ENCODE data around the gene PPM1F.

PPM1F gene

DNA sequence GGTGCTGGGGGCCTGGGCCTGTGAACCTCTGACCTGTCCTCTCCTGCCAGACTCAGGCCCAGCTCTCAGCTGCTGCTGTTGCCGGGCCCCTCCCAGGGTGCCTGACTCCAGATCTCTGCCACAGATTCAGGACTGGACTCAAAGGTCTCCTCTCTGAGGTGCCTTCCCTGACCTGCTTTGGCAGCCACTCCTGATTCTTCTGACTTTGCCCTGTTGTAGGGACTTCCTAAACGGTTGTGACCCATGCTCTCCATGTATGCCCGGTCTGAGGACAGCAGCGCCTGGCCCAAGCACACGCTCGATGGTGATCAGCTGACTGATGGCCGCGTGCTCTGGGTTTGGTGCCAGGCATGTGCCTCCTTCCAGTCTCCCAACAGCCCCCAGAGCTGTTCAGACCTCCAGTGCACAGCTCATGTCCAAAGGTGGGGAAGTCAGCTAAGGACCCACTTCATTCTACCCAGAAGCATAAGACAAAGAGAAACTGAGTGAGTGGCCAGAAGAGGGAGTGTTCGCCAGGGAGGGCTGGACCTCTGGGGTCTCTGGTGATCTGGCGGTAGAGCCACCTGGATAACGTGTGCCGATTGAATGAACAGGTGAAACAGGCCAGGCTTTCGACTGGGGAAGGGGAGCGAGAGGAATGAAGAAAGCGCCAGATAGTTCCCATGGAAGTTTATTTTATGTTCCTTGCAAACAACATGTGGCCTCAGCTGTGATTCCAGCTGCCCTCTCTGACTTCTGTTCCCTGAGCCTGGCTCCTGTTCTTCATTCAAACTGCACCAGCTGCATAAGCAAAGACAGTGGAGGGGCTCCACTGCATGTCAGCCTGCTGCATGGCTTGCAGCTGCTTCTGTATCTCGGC lies 38.0 kb upstream of the PPM1F start:
- peaks cover 86% of the 10 kb centered on the region for H3K27me3 ChIP-seq (ENCODE audit: control insufficient read depth, insufficient read depth, low read length)
- H3K9ac ChIP-seq (ENCODE audit: low read depth, low read length), result no peak overlapping the region
- no peak overlapping the region for H3K4me3 ChIP-seq (ENCODE audit: low read depth, low read length)

DNA sequence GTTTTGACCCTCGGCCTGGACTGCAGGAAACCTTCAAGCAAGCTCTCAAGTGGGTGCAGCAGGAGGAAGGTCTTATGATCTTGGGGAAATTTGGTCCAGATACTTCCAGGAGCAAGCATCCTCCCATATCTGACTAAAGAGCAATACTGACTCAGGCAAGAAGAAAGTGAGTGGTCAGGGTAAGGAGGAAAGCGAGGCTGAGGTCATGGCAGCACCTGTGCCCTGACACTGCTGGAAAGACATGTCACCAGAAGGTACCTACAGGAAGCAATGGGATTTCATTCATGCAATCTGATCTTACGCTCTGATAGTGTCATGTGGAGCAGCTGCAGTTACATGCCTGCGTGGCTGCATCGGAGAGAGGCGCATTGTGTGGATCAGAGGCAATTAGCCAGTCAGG lies 36.4 kb upstream of the PPM1F start:
- Histone ChIP-seq H3K4me3 (ENCODE audit: low read depth, low read length) (no peak overlapping the region), H3K9ac (ENCODE audit: low read depth, low read length) (no peak overlapping the region), H3K36me3 (ENCODE audit: control insufficient read depth, insufficient read depth, low read length) (no peaks in the 10 kb centered on the region), H3K4me1 (ENCODE audit: control insufficient read depth, insufficient read depth, low read length) (no peaks in the 10 kb centered on the region), H3K9me3 (ENCODE audit: control insufficient read depth, insufficient read depth, low read length) (no peaks in the 10 kb centered on the region), H3K27me3 (ENCODE audit: control insufficient read depth, insufficient read depth, low read length) (peaks cover 77% of the 10 kb centered on the region), H3K27ac (ENCODE audit: low read depth, low read length) (no peak overlapping the region)

More for the DNA sequence above, 38.0 kb upstream of the PPM1F start:
- Histone ChIP-seq H3K27ac (ENCODE audit: low read depth, low read length) (no peak overlapping the region), H3K9me3 (ENCODE audit: control insufficient read depth, insufficient read depth, low read length) (no peaks in the 10 kb centered on the region), H3K4me1 (ENCODE audit: control insufficient read depth, insufficient read depth, low read length) (no peaks in the 10 kb centered on the region), H3K36me3 (ENCODE audit: control insufficient read depth, insufficient read depth, low read length) (no peaks in the 10 kb centered on the region)

DNA sequence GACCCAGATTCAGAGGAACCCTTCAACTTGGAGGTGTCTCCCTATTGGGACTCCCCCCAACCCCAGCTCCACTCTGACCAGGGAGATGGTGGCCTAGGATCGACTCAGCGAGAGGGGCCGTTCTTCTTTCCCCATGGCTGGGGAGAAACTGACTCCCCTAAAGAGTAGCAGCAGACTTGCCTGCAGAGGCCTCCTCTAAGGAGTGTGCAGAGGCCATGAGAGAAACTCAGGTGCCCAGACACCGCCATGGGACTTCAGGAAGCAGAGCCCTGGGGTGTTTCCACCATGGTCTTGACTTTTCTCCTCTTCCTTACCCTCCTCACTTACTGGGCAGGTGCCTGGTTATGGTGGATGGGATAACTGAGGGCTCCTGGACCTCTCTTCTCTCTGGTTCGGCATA lies 32.6 kb upstream of the PPM1F start:
- H3K27ac ChIP-seq (ENCODE audit: low read depth, low read length), result no peak overlapping the region
- H3K9me3 ChIP-seq (ENCODE audit: control insufficient read depth, insufficient read depth, low read length), result no peaks in the 10 kb centered on the region
- no peaks in the 10 kb centered on the region for H3K36me3 ChIP-seq (ENCODE audit: control insufficient read depth, insufficient read depth, low read length)
- H3K4me1 ChIP-seq (ENCODE audit: control insufficient read depth, insufficient read depth, low read length), result no peaks in the 10 kb centered on the region
- H3K27me3 ChIP-seq (ENCODE audit: control insufficient read depth, insufficient read depth, low read length), result peaks cover 40% of the 10 kb centered on the region
- no peak overlapping the region for H3K4me3 ChIP-seq (ENCODE audit: low read depth, low read length)
- no peak overlapping the region for H3K9ac ChIP-seq (ENCODE audit: low read depth, low read length)

DNA sequence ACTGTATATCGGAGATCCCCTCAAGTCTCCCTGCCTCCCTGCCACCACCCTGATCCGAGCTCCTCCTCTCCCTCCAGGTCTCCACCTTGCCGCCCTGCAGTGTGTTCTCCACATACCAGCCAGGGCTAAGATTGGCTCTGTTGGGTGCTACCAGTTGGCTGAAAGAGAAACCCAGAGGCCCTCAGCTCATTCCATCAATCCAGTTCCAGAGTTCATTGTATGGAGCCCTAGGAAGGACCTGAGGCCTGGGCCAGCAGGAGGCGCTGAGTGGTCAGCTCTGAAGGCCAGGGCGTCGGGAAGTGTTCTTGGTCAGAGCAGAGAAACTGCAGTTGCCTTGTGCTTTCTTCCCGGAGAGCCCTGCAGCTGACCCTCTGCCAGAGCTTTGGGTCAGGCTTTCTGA lies 32.1 kb upstream of the PPM1F start:
- H3K9ac ChIP-seq (ENCODE audit: low read depth, low read length), result no peak overlapping the region

DNA sequence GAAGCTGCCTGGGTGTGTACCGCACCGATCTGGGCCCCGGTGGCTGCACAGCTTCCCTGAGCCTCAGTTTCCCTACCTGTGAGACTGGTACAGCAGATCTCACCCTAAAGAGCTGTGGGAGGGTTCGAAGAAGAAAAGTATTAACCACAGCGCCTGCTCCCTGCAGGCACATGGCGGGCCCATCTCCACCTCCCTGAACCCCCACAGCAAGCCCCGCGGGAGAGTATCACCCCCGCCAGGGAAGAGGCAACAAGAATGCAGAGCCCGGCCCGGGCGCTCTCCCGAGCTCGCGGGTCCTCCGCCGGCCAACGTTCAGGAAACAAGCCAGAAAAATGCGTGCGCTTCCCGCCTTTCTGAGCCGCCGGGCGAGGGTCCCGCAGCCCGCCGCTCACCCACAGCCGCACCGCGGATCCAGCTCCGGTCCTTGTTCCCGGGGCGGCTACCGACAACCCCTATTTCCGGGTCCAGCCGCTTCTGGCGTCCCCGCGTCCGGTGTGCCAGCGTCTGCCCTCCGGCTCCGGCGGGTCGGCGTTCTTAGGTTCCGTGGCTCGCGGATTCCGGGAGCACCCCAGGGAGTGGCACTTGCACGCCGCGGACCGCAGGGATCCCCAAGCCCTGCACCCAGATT lies 29.8 kb upstream of the PPM1F start, which contains the start of gene TOP3B:
TOP3B (minus strand) TSS at position 450 of the 628 bp plus-strand sequence. CDS start 7,078 bp downstream, outside the sequence.
- H3K36me3 ChIP-seq (ENCODE audit: control insufficient read depth, insufficient read depth, low read length), result no peaks in the 10 kb centered on the region
- H3K9ac ChIP-seq (ENCODE audit: low read depth, low read length), result peak within 1 kb of the TSS; percentile 91
- H3K27ac ChIP-seq (ENCODE audit: low read depth, low read length), result peak within 1 kb of the TSS; percentile 67
- peaks cover 13% of the 10 kb centered on the region for H3K27me3 ChIP-seq (ENCODE audit: control insufficient read depth, insufficient read depth, low read length)
- H3K9me3 ChIP-seq (ENCODE audit: control insufficient read depth, insufficient read depth, low read length), result no peaks in the 10 kb centered on the region
- H3K4me1 ChIP-seq (ENCODE audit: control insufficient read depth, insufficient read depth, low read length), result no peaks in the 10 kb centered on the region
- H3K4me3 ChIP-seq (ENCODE audit: low read depth, low read length), result peak within 1 kb of the TSS; percentile 92

More for the DNA sequence above, 32.1 kb upstream of the PPM1F start:
- no peaks in the 10 kb centered on the region for H3K9me3 ChIP-seq (ENCODE audit: control insufficient read depth, insufficient read depth, low read length)
- H3K27me3 ChIP-seq (ENCODE audit: control insufficient read depth, insufficient read depth, low read length), result peaks cover 36% of the 10 kb centered on the region
- H3K4me3 ChIP-seq (ENCODE audit: low read depth, low read length), result no peak overlapping the region
- no peaks in the 10 kb centered on the region for H3K4me1 ChIP-seq (ENCODE audit: control insufficient read depth, insufficient read depth, low read length)
- H3K36me3 ChIP-seq (ENCODE audit: control insufficient read depth, insufficient read depth, low read length), result no peaks in the 10 kb centered on the region
- no peak overlapping the region for H3K27ac ChIP-seq (ENCODE audit: low read depth, low read length)

DNA sequence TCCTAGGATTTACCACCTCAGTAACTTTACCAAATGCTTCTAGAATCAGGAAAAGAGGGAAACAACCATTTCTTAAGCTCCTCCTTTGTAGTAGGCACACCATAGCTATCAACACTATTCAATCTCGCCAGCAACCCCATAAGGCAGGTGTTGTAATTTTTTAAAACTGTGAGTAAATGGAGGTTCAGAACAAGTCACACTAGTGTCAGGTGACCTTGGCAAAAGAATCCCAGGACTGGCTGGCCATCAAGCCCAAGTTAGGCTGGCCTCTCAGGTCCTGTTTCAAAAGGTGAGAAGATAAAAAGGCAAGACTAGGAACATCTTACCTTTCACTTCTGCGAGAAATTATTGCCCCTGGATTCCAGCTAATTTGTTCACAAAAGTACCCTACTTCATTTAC lies 29.2 kb upstream of the PPM1F start:
- Histone ChIP-seq H3K9me3 (ENCODE audit: control insufficient read depth, insufficient read depth, low read length) (no peaks in the 10 kb centered on the region), H3K27me3 (ENCODE audit: control insufficient read depth, insufficient read depth, low read length) (peaks cover 7% of the 10 kb centered on the region), H3K36me3 (ENCODE audit: control insufficient read depth, insufficient read depth, low read length) (no peaks in the 10 kb centered on the region), H3K27ac (ENCODE audit: low read depth, low read length) (peak overlapping the region; percentile 67), H3K4me1 (ENCODE audit: control insufficient read depth, insufficient read depth, low read length) (no peaks in the 10 kb centered on the region), H3K9ac (ENCODE audit: low read depth, low read length) (peak overlapping the region; percentile 91), H3K4me3 (ENCODE audit: low read depth, low read length) (peak overlapping the region; percentile 92)

DNA sequence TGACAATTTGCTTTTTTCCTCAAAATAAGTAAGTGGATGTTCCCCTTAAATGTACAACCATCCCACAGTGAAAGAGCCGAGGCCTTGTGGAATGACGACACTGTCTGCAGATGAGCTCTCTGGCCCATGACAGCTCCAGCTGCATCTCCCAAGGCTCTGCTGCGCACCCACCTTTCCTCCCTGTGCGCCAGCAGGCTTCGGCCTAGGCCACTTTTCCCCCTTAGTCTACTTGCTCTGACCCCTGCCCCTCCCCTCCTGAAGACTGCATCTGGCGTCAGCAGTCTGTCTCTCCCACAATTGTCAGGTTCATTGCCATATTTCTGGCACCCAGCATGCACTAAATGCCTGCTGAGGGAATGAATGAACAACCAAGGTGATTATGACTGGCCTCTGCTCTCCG lies 27.9 kb upstream of the PPM1F start:
- Histone ChIP-seq H3K9ac (ENCODE audit: low read depth, low read length) (no peak overlapping the region), H3K27ac (ENCODE audit: low read depth, low read length) (no peak overlapping the region), H3K4me3 (ENCODE audit: low read depth, low read length) (no peak overlapping the region), H3K9me3 (ENCODE audit: control insufficient read depth, insufficient read depth, low read length) (no peaks in the 10 kb centered on the region), H3K36me3 (ENCODE audit: control insufficient read depth, insufficient read depth, low read length) (peaks cover 4% of the 10 kb centered on the region), H3K27me3 (ENCODE audit: control insufficient read depth, insufficient read depth, low read length) (peaks cover 6% of the 10 kb centered on the region), H3K4me1 (ENCODE audit: control insufficient read depth, insufficient read depth, low read length) (no peaks in the 10 kb centered on the region)

DNA sequence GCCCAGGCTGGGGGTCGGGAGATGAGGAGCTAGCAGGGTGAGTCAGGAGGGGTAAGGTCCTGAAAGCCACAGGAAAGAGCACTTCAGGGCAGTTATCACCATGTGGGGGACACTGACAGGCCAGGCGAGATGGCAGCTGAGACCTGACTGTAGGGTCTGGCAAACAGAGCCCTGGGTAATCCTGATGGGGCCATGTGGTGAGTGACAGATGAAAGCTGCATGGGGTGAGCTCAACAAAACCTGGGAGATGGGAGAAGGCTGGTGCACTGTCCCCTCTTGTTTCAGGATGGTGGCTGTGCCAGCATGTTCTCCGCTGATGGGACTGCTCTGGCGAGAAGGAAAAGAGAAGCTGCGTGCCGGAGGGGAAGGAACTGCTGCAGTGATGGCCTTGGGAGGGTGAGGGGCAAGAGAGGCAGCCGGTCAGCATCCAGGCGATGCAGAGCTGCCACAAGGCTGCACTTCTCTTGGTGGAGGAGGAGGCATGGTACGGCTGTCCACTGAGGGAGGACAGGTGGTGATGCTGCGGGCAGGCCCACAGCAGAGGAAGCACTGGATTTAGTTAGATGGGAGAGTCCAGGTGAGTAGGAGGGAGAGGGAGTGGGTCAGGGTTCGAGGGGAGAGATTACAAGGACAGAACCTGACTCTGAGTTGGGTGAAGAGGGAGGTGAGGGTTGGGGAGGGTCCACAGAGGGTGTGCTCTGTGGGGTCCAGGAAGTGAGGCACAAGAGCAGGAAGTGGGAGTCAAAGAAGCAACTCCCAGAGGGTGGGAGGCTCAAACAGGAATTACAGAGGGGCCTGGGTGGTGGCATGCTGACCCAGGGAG lies 26.1 kb upstream of the PPM1F start:
- no peak overlapping the region for H3K9ac ChIP-seq (ENCODE audit: low read depth, low read length)
- H3K36me3 ChIP-seq (ENCODE audit: control insufficient read depth, insufficient read depth, low read length), result peaks cover 22% of the 10 kb centered on the region
- no peak overlapping the region for H3K27ac ChIP-seq (ENCODE audit: low read depth, low read length)
- no peaks in the 10 kb centered on the region for H3K4me1 ChIP-seq (ENCODE audit: control insufficient read depth, insufficient read depth, low read length)
- no peak overlapping the region for H3K4me3 ChIP-seq (ENCODE audit: low read depth, low read length)
- no peaks in the 10 kb centered on the region for H3K27me3 ChIP-seq (ENCODE audit: control insufficient read depth, insufficient read depth, low read length)
- H3K9me3 ChIP-seq (ENCODE audit: control insufficient read depth, insufficient read depth, low read length), result no peaks in the 10 kb centered on the region

DNA sequence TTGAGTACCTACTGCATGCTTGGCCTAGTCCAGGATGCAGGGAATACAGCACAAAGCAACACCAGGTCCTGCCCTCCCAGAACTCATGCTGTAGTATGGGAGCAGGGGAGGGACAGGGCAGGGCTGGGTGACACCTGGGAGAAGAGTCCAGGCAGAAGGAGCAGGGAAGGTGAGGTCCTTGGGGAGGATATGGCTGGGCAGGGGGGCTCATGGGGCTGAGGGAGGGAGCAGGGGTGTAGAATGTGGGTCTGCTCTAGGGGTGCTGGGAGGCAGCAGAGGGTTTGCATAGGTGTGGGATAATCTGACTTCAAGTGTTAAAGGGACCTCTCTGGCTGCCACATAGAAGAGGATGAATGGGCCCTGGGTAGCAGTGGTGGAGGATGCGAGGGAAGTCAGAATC lies 25.2 kb upstream of the PPM1F start:
- H3K9me3 ChIP-seq (ENCODE audit: control insufficient read depth, insufficient read depth, low read length), result no peaks in the 10 kb centered on the region
- H3K4me1 ChIP-seq (ENCODE audit: control insufficient read depth, insufficient read depth, low read length), result no peaks in the 10 kb centered on the region
- H3K27me3 ChIP-seq (ENCODE audit: control insufficient read depth, insufficient read depth, low read length), result no peaks in the 10 kb centered on the region
- H3K36me3 ChIP-seq (ENCODE audit: control insufficient read depth, insufficient read depth, low read length), result peaks cover 31% of the 10 kb centered on the region
- no peak overlapping the region for H3K4me3 ChIP-seq (ENCODE audit: low read depth, low read length)
- no peak overlapping the region for H3K9ac ChIP-seq (ENCODE audit: low read depth, low read length)
- H3K27ac ChIP-seq (ENCODE audit: low read depth, low read length), result no peak overlapping the region

DNA sequence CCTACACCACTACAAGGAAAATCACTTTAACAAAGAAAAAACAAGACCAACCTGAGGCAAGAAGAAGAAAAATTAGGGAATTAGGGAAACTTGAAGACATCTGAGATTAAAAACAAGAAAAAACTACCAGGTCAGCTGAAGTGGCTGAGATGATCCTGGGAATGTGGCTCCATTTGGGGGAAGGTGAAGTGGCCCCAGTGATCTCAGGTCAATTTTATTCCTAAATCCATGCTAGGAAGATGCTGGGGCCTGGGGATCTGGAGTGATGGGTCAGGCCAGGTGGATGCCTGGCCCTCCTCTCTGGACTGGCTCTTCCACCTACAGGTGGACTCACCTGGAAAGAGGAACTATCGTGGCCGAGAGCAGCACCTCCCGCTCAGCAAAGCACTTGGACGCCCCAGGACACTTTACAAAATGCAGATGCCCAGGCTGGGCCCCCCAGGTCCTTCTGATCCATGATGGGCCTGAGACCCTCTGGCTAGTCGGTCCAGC lies 23.3 kb upstream of the PPM1F start:
- Histone ChIP-seq H3K36me3 (ENCODE audit: control insufficient read depth, insufficient read depth, low read length) (peaks cover 51% of the 10 kb centered on the region), H3K27me3 (ENCODE audit: control insufficient read depth, insufficient read depth, low read length) (no peaks in the 10 kb centered on the region), H3K4me1 (ENCODE audit: control insufficient read depth, insufficient read depth, low read length) (no peaks in the 10 kb centered on the region), H3K4me3 (ENCODE audit: low read depth, low read length) (no peak overlapping the region), H3K9me3 (ENCODE audit: control insufficient read depth, insufficient read depth, low read length) (no peaks in the 10 kb centered on the region), H3K27ac (ENCODE audit: low read depth, low read length) (no peak overlapping the region), H3K9ac (ENCODE audit: low read depth, low read length) (no peak overlapping the region)

Measured in HUES48 (cell line).